Pulmonary artery endothelial cell (primary cell): Measurements from ENCODE around the gene TUBA3E. TPM values are rescaled to one million over a fixed set of nuclear protein-coding genes. Genes with fewer than 3 reads are reported as not detected.
"Not testable (repeated sequence)": the region's sequence is repeated elsewhere in the genome, so short reads cannot be mapped to it uniquely, and the experiment has no call there.

ENCODE experiments used
- DNase-seq: peaks from one replicate; pipeline ENCODE4 v3.0.0-alpha.2; 2011; ENCODE audit warnings: low read depth, low spot score
- total RNA-seq: library from RNA; depleted of rRNA; stranded (reverse); fragments of >200 nt; gene quantifications from 2 replicates; pipeline ENCODE4 v1.2.3, GENCODE V29; 2014

The TUBA3E gene
- total RNA-seq, 1 donor from 2014 or later: not detected

DNA sequence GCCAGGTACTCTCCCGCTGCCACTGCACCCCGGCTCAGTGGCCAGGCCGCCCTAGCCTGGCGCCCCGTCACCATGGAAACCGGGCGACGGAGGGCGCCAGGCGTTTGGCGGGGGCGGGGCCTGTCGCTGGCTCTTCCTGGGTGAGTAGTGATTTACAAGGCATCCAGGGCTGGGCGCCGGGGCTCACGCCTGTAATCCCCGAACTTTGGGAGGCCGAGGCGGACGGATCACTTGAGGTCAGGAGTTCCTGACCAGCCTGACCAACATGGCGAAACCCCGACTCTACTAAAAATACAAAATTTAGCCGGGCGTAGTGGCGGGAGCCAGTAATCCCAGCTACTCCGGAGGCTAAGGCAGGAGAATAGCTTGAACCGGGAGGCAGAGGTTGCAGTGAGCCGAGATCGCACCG is 53.2 kb downstream of the TUBA3E start, which contains the start of gene CCDC74B:
TSS of gene CCDC74B (minus strand) at position 107 of the 409 bp plus-strand sequence. CDS start 116 bp downstream, outside the sequence.
- not testable (repeated sequence) for DNase-seq

DNA sequence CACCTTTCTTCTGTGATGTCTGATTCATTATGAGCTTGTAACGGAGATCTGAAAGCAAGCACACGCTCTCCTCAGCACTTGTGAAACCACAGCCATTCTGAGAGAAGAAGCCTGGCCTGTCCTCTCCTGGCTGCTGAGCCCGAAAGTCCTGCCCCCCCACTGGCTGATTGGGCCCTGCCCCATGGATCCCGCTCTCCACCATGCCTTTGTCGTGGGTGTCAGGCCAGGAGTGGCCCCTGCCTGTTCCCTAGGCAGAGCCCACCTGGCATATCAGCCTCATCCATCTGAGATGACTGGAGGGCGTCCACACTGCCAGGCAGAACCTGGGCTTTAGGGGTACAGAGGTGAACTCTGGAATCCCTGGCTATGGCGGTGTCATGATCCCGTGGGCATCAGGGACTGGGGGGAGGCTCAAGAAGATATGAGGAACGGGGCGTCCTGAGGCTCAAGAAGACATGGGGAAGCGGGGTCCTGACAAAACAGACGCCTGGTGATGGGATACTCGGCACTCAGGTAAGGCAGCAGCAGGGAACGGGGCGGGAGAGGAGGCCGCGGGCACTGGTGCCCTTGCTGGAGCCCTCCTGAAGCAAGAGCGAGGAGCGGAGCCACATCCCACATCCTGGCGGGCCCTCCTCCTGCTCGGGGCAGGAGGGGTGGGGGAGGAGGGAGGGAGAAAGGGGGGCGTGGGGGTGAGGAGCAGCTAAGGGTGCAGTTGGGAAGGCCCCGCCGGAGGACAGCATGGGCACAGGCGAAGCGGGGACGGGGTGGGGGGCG is 54.8 kb downstream of the TUBA3E start:
- not testable (repeated sequence) for DNase-seq

DNA sequence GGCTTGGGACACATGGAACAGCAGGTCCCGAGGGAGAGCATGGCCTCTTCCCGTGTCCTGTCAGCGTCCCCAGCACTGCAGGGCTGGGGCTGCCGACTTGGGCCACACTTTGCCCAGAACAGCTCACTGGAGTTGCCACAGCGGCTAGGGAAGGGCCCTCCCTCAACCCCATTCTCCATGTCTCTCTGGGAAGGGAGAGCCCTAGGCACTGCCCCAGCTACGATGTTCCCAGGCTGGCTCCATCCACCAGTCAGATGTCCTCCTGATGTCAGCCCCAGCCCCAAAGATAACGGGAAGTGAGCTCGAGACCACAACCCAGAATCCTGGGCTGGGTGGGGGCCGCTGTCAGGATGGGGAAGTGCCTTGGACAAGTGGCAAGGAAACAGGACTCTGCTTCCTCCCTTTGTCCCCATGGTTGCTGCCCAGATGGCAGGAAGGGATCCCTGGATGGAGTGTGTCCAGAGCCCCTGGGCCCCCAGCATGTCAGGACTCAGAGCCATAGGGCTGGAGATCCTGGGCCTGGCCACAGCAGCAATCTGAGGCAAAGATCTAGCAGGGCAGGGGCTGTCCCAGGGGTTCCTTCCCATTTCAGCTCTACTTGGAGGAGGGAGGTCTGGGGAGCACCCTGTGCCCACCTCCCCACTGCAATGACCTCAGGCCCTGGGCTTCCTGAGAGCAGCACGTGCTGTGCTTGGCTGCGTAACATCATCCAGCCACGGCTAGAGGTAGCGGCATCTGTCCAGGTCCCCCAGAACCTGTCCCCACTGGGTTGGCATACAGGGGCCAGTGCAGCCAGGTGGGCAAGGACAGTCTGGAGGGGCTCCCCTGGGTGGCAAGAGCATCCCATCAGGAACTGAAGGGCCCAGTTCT is 55.6 kb downstream of the TUBA3E start:
- not testable (repeated sequence) for DNase-seq

Other genes starting within 250 kb of the TUBA3E start
- not detected in 2 replicates for gene RAB6C, start 218.8 kb downstream of the TUBA3E start, total RNA-seq
- gene POTEF, start 69.2 kb downstream of the TUBA3E start, total RNA-seq: under 0.01 TPM in 1 of 2 replicates, not detected in the other
- 1.2 and 1.5 TPM in 2 replicates for gene CCDC74B, start 53.3 kb downstream of the TUBA3E start, total RNA-seq
- gene SMPD4, start 16.8 kb downstream of the TUBA3E start, total RNA-seq: 14.8 and 17.2 TPM in 2 replicates
- gene MZT2B, start 16.2 kb downstream of the TUBA3E start, total RNA-seq: 92.2 and 215 TPM in 2 replicates
- 127 and 144 TPM in 2 replicates for gene IMP4, start 144.5 kb upstream of the TUBA3E start, total RNA-seq
- 15.1 and 21.6 TPM in 2 replicates for gene PTPN18, start 157.6 kb upstream of the TUBA3E start, total RNA-seq